Smooth muscle cell (in vitro differentiated cells): ENCODE results near the gene SPATA13. TPM values are rescaled to one million over a fixed set of nuclear protein-coding genes. Genes with fewer than 3 reads are reported as not detected.

Source experiments
- DNase-seq: peaks from one replicate; lab custom pipeline; 2025; ENCODE audit not compliant: unreplicated experiment; lab: John Stamatoyannopoulos, UW
- H2AFZ ChIP-seq: fragments of 200-600 bp; sonication (generic); 2 replicates; pipeline ENCODE4 v1.6.0; 2016; ENCODE audit warnings: antibody characterized with exemption, low read depth, mild to moderate bottlenecking
- H3F3A ChIP-seq: fragments of 200-600 bp; sonication (generic); 2 replicates; pipeline ENCODE4 v1.6.0; 2017; ENCODE audit warnings: antibody characterized with exemption, low read depth
- H3K27ac ChIP-seq: fragments of 200-600 bp; sonication (generic); 2 replicates; pipeline ENCODE4 v1.5.1; 2016; ENCODE audit warnings: low read depth, mild to moderate bottlenecking
- H3K27me3 ChIP-seq: fragments of 200-600 bp; sonication (generic); 2 replicates; pipeline ENCODE4 v1.6.1; 2016; ENCODE audit warnings: low read depth, mild to moderate bottlenecking
- H3K36me3 ChIP-seq: fragments of 200-600 bp; sonication (generic); 2 replicates; pipeline ENCODE4 v1.5.1; 2016; ENCODE audit warnings: low read depth
- H3K4me1 ChIP-seq: fragments of 200-600 bp; sonication (generic); 2 replicates; pipeline ENCODE4 v1.5.1; 2016; ENCODE audit warnings: low read depth
- H3K4me2 ChIP-seq: fragments of 200-600 bp; sonication (generic); 2 replicates; pipeline ENCODE4 v1.6.0; 2016; ENCODE audit warnings: mild to moderate bottlenecking
- H3K4me3 ChIP-seq: fragments of 200-600 bp; sonication (generic); 2 replicates; pipeline ENCODE4 v1.5.1; 2016; ENCODE audit warnings: mild to moderate bottlenecking
- H3K79me2 ChIP-seq: fragments of 200-600 bp; sonication (generic); 2 replicates; pipeline ENCODE4 v1.6.0; 2016; ENCODE audit warnings: low read depth, mild to moderate bottlenecking
- H3K9ac ChIP-seq: fragments of 200-600 bp; sonication (generic); 2 replicates; pipeline ENCODE4 v1.6.0; 2016; ENCODE audit warnings: low read depth
- H3K9me3 ChIP-seq: fragments of 200-600 bp; sonication (generic); replicated peaks from 2 replicates; pipeline ENCODE4 v1.5.1; 2016; ENCODE audit warnings: low read depth
- H4K20me1 ChIP-seq: fragments of 200-600 bp; sonication (generic); 2 replicates; pipeline ENCODE4 v1.6.0; 2016; ENCODE audit warnings: low read depth
- CTCF ChIP-seq: fragments of 200-600 bp; sonication (generic); IDR thresholded peaks from 2 replicates; pipeline ENCODE4 v1.5.1; 2017; ENCODE audit warnings: borderline replicate concordance, mild to moderate bottlenecking, antibody characterized with exemption; ENCODE audit not compliant: insufficient read depth, poor library complexity, severe bottlenecking
- WGBS: methylation state at CpG from one replicate; pipeline ENCODE4 v1.1.7; 2016; ENCODE audit warnings: low lambda C conversion rate; 5-methylcytosine and 5-hydroxymethylcytosine counted together
- polyA plus RNA-seq: library from polyadenylated mRNA; unstranded; fragments of >200 nt; fragmentation: Nextera tagmentation; extraction: Ambion mirVana; gene quantifications from 2 replicates; pipeline ENCODE4 v1.2.1, GENCODE V29; 2016
- total RNA-seq: library from RNA; depleted of rRNA; stranded (reverse); fragments of >200 nt; gene quantifications from 2 replicates; pipeline ENCODE4 v1.2.3, GENCODE V29; 2014

The SPATA13 gene
- total and polyA plus RNA-seq, 2 experiments from 2014 or later, result 7.1 to 16.6 TPM

DNA sequence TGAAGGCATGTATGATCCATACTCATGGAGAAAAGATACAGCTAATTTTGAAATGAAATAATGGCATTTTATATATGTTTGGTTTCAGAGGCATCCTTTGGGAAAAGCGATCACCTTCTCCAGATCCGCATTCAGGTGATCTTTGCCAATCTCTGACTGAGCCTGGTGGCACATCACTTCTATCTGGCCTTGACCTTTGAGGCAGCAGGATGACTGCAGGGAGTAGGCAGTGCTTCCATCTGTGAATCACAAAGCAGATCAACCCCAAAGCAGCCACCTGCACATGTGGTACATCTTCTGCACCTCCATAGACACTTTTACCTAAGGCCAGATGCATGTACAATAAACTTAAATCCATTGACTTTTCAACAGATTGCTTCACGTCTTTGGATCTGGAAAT, 53.4 kb downstream of the SPATA13 start:
- H3K79me2 ChIP-seq, result no peaks in the 10 kb centered on the region
- no peak for DNase-seq
- no peaks in the 10 kb centered on the region for H3F3A ChIP-seq
- H3K27ac ChIP-seq, result no peak overlapping the region
- TF ChIP-seq CTCF, result no peak
- no peaks in the 10 kb centered on the region for H3K36me3 ChIP-seq
- H2AFZ ChIP-seq, result no peak overlapping the region
- no peaks in the 10 kb centered on the region for H3K9me3 ChIP-seq
- peaks cover 6% of the 10 kb centered on the region for H3K4me1 ChIP-seq
- H4K20me1 ChIP-seq, result no peaks in the 10 kb centered on the region
- no peak overlapping the region for H3K4me3 ChIP-seq
- no peaks in the 10 kb centered on the region for H3K27me3 ChIP-seq
- 97% methylated on average over 3 of the region's 3 CpGs for WGBS
- no peak overlapping the region for H3K9ac ChIP-seq
- no peak overlapping the region for H3K4me2 ChIP-seq

GRCh38 chr13:24214528-24214927, 54.0 kb downstream of the SPATA13 start:
- Histone ChIP-seq H3K4me1 (peaks cover 6% of the 10 kb centered on the region), H3K9me3 (no peaks in the 10 kb centered on the region), H3K36me3 (no peaks in the 10 kb centered on the region), H3K9ac (no peak overlapping the region), H3K27ac (no peak overlapping the region), H3F3A (no peaks in the 10 kb centered on the region), H4K20me1 (no peaks in the 10 kb centered on the region), H3K4me3 (no peak overlapping the region), H3K79me2 (no peaks in the 10 kb centered on the region), H2AFZ (no peak overlapping the region), H3K27me3 (no peaks in the 10 kb centered on the region), H3K4me2 (no peak overlapping the region)
- no peak for DNase-seq
- TF ChIP-seq CTCF, result no peak
- WGBS, result 74% methylated on average over 2 of the region's 2 CpGs

- Histone ChIP-seq H3K4me1 (peaks cover 6% of the 10 kb centered on the region), H4K20me1 (no peaks in the 10 kb centered on the region), H3K4me3 (no peak overlapping the region), H3K9ac (no peak overlapping the region), H3K36me3 (no peaks in the 10 kb centered on the region), H3K4me2 (no peak overlapping the region), H2AFZ (no peak overlapping the region), H3K9me3 (no peaks in the 10 kb centered on the region), H3K27ac (no peak overlapping the region), H3F3A (no peaks in the 10 kb centered on the region), H3K27me3 (no peaks in the 10 kb centered on the region), H3K79me2 (no peaks in the 10 kb centered on the region)
- WGBS, result 88% methylated on average over 1 of the region's 1 CpG
- no peak for DNase-seq
- TF ChIP-seq CTCF, result no peak
These were observed 54.6 kb downstream of the SPATA13 start for GRCh38 chr13:24215126-24215525.

DNA sequence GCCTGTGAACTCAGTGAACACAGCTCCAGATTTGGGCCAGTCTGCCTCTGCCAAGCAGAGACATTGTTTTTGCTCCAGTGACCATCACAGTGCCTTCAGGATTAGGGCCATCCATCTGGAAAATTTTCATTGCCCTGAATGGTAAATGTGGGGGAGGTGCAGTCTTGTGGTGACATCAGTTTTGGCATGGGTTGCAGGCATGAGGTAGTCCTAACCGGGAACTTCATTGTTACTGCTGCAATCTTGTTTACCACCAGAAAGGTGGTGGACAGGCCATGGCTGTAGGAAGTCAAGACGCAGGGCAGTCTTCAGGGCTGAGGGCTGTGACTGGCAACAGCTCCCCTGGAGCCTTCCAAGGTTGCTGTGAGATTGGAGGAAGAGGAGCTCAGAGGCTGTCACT, 55.2 kb downstream of the SPATA13 start:
- no peak for DNase-seq
- no peak overlapping the region for H3K9ac ChIP-seq
- H3F3A ChIP-seq, result no peaks in the 10 kb centered on the region
- no peak overlapping the region for H3K27ac ChIP-seq
- peaks cover 6% of the 10 kb centered on the region for H3K4me1 ChIP-seq
- H3K9me3 ChIP-seq, result no peaks in the 10 kb centered on the region
- no peaks in the 10 kb centered on the region for H4K20me1 ChIP-seq
- TF ChIP-seq CTCF, result no peak
- H3K36me3 ChIP-seq, result no peaks in the 10 kb centered on the region
- H3K4me3 ChIP-seq, result no peak overlapping the region
- no peaks in the 10 kb centered on the region for H3K79me2 ChIP-seq
- no peak overlapping the region for H3K4me2 ChIP-seq
- 76% methylated on average over 2 of the region's 2 CpGs for WGBS
- no peak overlapping the region for H2AFZ ChIP-seq
- H3K27me3 ChIP-seq, result no peaks in the 10 kb centered on the region
